T-helper 2 cell treated with Interferon-gamma antibody and Interleukin-4, amounts not matched to agents 5 μg/mL and 100 μg/mL, for 36 hours (primary cell): Measurements from ENCODE around the gene NIP7.
A peak's percentile ranks its signal among the peaks of the same experiment; 100 is the strongest.

Source experiments
- DNase-seq: peaks from one replicate; pipeline ENCODE4 v3.0.0; 2021; ENCODE audit warnings: low spot score
- H3K27ac Mint-ChIP-seq: one replicate; pipeline ENCODE4 v1.8.0; 2021; ENCODE audit warnings: mild to moderate bottlenecking, mixed read lengths
- H3K27me3 Mint-ChIP-seq: one replicate; pipeline ENCODE4 v1.8.0; 2021; ENCODE audit warnings: low read depth, mixed read lengths
- H3K36me3 Mint-ChIP-seq: one replicate; pipeline ENCODE4 v1.8.0; 2021; ENCODE audit warnings: low read depth, mixed read lengths
- H3K4me1 Mint-ChIP-seq: one replicate; pipeline ENCODE4 v1.8.0; 2021; ENCODE audit warnings: low read depth, mixed read lengths
- H3K4me3 Mint-ChIP-seq: one replicate; pipeline ENCODE4 v1.8.0; 2022; ENCODE audit warnings: mild to moderate bottlenecking, moderate library complexity, mixed read lengths
- H3K9me3 Mint-ChIP-seq: one replicate; pipeline ENCODE4 v1.8.0; 2021; ENCODE audit warnings: mixed read lengths

Gene NIP7

DNA sequence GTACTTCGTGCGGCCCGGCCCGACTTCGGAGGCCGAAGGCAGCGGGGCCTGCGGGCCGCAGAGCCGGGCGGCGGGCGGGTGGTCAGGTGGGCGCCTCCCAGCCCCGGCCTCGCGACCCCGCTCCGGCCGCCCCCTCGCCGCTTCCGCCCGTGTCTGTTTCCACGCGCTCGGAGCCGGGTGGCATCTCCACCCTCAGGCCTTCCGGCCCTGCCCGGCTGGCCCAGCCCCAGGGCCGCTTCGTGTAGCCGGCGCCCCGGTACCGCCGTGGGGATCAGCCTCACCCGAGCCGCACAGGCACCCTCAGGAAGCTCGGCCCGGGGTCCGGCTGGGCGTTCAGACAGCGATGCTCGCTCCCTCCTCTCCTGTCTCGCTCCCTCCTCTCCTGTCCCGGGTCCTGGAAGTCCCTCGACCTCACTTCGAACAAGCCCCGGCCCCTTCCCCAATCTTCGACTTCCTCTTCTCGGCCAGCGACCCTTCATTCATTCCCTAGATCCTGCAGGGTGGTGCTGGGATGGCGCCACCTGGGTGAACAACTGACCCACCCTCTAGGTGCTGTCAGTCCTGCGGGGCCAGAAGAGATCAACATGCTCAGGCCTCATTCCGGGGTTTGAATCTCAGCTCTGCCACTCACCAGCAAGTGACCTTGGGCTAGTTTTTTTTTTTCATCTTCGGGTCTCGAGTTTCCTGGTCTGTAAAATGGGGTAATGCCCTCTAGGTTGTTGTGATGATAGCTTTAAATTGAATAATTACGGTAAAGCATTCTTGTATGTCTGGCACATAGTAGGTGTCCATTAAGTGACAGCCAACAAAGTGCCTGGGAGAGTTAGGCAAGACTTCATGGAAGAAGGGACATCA is 27.8 kb upstream of the NIP7 start:
- no peak for DNase-seq
- H3K36me3 Mint-ChIP-seq = peaks cover 33% of the 10 kb centered on the region

DNA sequence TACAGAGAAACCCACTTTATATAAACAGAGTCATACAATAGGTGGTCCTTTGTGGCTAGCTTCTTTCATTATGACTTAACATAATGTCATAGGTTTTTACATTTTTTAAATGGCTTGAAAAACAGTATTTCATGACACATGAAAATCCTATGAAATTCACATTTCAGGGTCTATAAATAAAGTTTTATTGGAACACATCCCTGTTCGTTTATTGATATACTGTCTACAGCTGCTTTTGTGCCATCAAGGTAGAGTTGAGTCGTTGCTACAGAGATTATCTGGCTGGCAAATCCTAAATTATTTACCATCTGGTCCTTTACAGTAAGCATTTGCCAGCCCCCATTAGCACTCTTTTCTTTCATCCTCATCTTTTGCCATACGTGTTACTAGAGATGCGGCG is 26.1 kb upstream of the NIP7 start:
- Mint-ChIP-seq H3K36me3 (peaks cover 37% of the 10 kb centered on the region), H3K4me3 (peak overlapping the region; percentile 36), H3K4me1 (peaks cover 13% of the 10 kb centered on the region), H3K9me3 (no peaks in the 10 kb centered on the region), H3K27me3 (no peaks in the 10 kb centered on the region), H3K27ac (no peak overlapping the region)
- DNase-seq = no peak

More for the DNA sequence above, 27.8 kb upstream of the NIP7 start:
- H3K27ac Mint-ChIP-seq = peak overlapping the region; percentile 97
- no peaks in the 10 kb centered on the region for H3K9me3 Mint-ChIP-seq
- H3K27me3 Mint-ChIP-seq = no peaks in the 10 kb centered on the region
- peaks cover 18% of the 10 kb centered on the region for H3K4me1 Mint-ChIP-seq
- peak overlapping the region; percentile 100 for H3K4me3 Mint-ChIP-seq

DNA sequence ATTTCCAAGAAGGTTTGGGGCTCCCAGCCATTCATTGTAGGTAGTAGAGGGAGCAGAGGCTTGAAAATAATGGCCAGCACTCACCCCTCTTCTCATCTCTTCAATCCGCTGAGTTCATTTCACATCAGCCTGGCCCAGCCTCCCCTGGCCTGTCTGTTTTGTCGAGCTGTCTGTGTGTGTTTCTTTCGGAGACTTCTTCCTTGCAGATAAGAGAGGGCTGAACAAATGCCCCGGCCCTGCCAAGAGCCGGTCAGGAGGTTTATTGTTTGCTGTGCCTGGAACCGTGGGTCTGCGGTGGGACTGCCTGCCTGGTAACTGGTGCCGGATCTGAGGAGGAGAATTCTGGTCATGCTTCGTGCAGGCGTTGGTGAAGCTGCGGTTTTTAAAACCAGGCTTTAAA is 25.0 kb upstream of the NIP7 start:
- Mint-ChIP-seq H3K27me3 (no peaks in the 10 kb centered on the region), H3K27ac (no peak overlapping the region), H3K9me3 (no peaks in the 10 kb centered on the region), H3K4me1 (peaks cover 13% of the 10 kb centered on the region), H3K4me3 (no peak overlapping the region), H3K36me3 (peaks cover 42% of the 10 kb centered on the region)
- no peak for DNase-seq

DNA sequence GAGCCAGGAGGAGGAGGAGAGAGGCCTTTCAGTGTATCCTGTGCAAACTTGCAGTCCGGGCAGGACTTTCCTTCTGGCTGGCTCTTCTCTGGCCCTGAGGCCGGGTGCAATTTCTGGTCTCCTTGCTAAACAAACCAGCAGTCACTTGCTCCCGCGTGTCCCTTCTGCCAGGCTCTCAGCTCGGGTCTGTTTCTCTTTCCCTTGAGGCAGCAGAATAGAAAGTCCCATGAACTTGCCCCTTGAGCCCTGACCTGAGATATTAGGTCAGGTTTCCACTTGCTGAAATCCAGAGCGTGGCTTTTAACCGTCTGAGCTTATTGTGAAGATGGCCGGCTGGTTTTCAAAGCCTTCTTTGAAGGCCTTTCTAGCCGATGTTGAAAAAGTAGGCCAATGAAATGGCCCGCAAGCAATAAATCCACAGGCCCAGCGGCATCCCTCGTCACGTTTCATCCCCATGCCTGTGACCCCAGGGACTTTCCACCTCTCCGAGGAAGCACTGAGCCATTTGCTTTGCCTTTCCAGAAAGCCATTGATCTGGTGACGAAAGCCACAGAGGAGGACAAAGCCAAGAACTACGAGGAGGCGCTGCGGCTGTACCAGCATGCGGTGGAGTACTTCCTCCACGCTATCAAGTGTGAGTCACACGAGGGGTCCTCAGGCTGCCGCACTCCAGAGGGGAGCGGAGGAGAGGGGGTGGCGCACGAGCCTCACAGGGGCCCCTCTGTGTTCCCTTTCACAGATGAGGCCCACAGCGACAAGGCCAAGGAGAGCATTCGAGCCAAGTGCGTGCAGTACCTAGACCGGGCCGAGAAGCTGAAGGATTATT is 23.9 kb upstream of the NIP7 start:
- no peaks in the 10 kb centered on the region for H3K9me3 Mint-ChIP-seq
- H3K4me3 Mint-ChIP-seq = no peak overlapping the region
- DNase-seq = no peak
- H3K27ac Mint-ChIP-seq = no peak overlapping the region
- H3K27me3 Mint-ChIP-seq = no peaks in the 10 kb centered on the region
- peaks cover 42% of the 10 kb centered on the region for H3K36me3 Mint-ChIP-seq
- H3K4me1 Mint-ChIP-seq = peaks cover 12% of the 10 kb centered on the region

DNA sequence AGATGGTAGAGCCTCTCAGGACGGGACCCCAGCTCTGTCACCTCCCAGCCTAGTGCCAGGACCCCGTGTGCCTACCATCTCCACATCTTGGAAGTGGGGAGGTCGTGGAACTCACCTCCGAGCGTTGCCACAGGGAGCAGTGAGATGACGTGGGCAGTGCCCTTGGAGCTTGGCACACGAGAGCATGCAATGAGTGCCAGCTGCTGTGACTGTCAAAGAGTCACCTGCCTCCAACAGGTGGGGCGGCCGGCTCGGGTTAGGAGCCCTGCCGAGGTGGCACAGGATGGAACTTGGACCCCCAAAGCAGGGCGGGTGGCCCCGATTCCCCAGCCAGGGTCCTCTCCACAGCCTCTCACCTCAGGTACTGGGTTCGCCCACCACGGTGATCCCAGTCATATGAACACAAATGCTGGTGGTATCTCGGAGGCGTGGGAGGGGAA is 23.0 kb upstream of the NIP7 start:
- Mint-ChIP-seq H3K27me3 (no peaks in the 10 kb centered on the region), H3K9me3 (no peaks in the 10 kb centered on the region), H3K4me1 (peaks cover 12% of the 10 kb centered on the region), H3K36me3 (peaks cover 48% of the 10 kb centered on the region), H3K4me3 (no peak overlapping the region), H3K27ac (no peak overlapping the region)
- no peak for DNase-seq

DNA sequence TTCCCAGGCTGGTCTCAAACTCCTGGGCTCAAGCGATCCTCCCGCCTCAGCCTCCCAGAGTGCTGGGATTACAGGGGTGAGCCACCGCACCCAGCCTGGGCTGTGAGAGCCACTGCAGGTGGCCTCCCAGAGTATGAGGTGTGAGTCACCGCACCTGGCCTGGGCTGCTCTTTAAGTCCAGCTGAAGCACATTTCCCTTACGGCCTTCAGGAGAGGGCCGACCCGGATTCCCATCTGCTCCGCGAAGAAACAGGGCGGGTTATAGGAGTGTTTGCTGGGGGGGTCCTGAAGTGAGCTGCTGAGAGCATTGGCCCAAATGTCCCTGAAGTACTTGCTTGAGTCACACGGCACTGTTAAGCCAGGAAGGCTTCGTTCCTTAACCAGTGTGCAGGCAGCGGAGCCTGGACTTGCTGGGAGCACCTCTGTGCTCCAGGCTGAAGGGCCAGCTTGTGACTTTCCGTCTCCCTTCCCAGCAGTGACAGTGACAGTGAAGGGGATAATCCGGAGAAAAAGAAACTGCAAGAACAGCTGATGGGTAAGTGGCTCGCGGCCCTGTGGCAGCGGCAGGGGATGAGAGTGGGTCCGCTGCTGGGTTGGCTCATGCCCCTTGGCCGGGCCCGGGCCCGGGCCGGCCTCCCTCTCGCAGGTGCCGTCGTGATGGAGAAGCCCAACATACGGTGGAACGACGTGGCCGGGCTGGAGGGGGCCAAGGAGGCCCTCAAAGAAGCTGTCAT is 21.2 kb upstream of the NIP7 start:
- no peak overlapping the region for H3K27ac Mint-ChIP-seq
- no peaks in the 10 kb centered on the region for H3K27me3 Mint-ChIP-seq
- peaks cover 3% of the 10 kb centered on the region for H3K4me1 Mint-ChIP-seq
- H3K36me3 Mint-ChIP-seq = peaks cover 53% of the 10 kb centered on the region
- no peak for DNase-seq
- no peak overlapping the region for H3K4me3 Mint-ChIP-seq
- H3K9me3 Mint-ChIP-seq = no peaks in the 10 kb centered on the region

DNA sequence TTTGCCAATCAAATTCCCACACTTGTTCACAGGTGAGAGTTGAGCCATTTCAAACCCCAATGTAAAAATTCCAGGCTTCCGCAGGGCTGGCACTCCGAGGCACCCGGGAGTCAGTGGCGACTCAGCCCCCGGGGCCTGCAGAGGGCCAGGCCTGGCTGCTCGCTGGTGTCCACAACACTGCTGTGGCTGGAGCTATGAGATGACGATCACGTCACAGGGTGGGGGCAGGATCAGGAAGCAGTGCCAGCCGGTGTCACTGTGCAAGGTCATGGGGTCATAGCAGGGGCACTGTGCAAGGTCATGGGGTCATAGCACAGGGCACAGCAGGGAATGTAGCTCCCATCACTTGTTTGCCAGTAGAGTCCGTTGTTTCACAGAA is 20.7 kb upstream of the NIP7 start:
- no peaks in the 10 kb centered on the region for H3K9me3 Mint-ChIP-seq
- peaks cover 51% of the 10 kb centered on the region for H3K36me3 Mint-ChIP-seq
- no peak overlapping the region for H3K4me3 Mint-ChIP-seq
- no peaks in the 10 kb centered on the region for H3K4me1 Mint-ChIP-seq
- H3K27me3 Mint-ChIP-seq = no peaks in the 10 kb centered on the region
- H3K27ac Mint-ChIP-seq = no peak overlapping the region
- DNase-seq = no peak

DNA sequence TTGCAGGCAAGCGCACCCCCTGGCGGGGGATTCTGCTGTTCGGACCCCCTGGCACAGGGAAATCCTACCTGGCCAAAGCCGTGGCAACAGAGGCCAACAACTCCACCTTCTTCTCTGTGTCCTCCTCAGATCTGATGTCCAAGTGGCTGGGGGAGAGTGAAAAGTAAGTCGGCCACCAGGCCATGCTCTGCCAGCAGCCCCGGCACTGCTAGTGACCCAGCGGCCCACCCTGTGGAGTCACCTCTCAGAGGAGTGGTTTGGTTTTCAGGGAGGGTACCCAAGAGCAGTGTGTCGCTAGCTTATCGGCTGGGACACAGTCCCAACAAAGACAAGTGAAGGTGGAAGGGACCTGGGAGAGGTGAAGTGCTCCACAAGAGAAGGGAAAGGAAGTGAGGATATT is 20.2 kb upstream of the NIP7 start:
- DNase-seq = no peak
- H3K36me3 Mint-ChIP-seq = peaks cover 49% of the 10 kb centered on the region
- no peak overlapping the region for H3K27ac Mint-ChIP-seq
- no peak overlapping the region for H3K4me3 Mint-ChIP-seq
- no peaks in the 10 kb centered on the region for H3K9me3 Mint-ChIP-seq
- H3K4me1 Mint-ChIP-seq = no peaks in the 10 kb centered on the region
- no peaks in the 10 kb centered on the region for H3K27me3 Mint-ChIP-seq

DNA sequence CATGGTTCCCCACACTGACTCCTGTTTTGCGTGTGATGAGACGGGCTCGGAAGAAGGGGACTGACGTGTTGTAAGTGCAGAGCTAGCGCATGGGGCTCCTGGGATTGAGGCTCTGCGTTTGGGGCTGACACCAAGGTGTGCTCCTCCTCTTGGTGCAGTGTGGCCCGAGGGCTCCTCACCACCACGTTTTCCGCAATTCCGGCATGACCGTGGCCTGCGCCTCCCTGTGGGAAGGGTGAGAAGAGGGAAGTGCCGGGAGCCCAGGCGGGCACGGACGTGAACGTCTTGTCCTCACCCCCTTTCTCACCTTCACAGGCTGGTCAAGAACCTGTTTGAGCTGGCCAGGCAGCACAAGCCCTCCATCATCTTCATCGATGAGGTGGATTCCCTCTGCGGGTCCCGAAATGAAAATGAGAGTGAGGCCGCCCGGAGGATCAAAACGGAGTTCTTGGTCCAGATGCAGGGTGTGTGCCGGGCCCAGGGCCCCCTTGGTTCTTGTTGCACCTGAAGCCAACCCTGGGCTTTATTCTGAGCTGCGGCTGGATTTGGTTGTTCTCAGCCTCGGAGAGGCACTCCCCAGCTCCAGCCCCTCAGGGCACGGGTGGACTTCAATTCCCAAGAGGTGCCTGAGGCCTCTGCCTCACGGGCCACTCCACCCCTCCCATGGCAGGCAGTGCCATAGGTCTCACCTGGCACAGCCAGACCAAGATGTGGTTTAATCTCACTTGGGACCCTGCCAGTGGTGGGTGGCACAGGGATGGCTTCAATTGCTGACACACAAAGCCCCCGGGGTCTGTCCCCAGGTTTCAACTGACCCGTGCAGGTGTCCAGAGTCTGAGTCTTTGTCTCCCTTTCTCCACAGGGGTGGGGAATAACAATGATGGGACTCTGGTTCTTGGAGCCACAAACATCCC is 19.5 kb upstream of the NIP7 start:
- H3K27me3 Mint-ChIP-seq = no peaks in the 10 kb centered on the region
- no peak overlapping the region for H3K4me3 Mint-ChIP-seq
- H3K27ac Mint-ChIP-seq = no peak overlapping the region
- no peaks in the 10 kb centered on the region for H3K4me1 Mint-ChIP-seq
- H3K36me3 Mint-ChIP-seq = peaks cover 53% of the 10 kb centered on the region
- H3K9me3 Mint-ChIP-seq = no peaks in the 10 kb centered on the region
- no peak for DNase-seq

DNA sequence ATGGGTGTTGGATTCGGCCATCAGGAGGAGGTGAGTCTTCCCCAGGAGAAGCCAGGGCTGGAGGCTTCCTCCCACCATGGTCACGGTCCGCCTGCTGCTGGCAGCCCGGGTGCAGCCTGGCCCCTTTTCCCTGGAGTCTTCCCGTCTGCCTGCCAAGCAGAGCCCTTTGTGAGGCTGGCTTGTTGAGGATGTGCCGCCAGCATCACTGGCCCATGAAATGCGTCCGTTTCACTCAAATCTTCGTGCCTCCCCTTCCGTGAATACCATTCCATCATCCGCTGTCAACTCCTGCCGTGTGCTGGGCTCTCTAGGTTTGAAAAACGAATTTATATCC is 18.9 kb upstream of the NIP7 start:
- no peak overlapping the region for H3K27ac Mint-ChIP-seq
- peaks cover 55% of the 10 kb centered on the region for H3K36me3 Mint-ChIP-seq
- no peak for DNase-seq
- no peak overlapping the region for H3K4me3 Mint-ChIP-seq
- H3K27me3 Mint-ChIP-seq = no peaks in the 10 kb centered on the region
- no peaks in the 10 kb centered on the region for H3K9me3 Mint-ChIP-seq
- peaks cover under 1% of the 10 kb centered on the region for H3K4me1 Mint-ChIP-seq

DNA sequence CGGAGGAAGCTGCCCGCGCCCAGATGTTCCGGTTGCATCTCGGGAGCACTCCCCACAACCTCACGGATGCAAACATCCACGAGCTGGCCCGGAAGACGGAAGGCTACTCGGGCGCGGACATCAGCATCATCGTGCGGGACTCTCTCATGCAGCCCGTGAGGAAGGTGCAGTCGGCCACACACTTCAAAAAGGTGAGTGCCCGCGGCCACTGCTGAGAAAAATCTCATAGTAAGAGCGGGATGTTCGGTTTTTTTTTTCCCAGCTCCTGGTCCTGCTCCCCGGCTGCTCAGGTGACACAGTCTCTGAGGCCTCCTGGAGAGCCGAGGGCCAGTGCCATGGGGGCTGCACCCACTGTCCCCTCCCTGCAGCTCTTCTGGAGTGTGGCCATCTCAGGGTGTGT is 18.5 kb upstream of the NIP7 start:
- no peaks in the 10 kb centered on the region for H3K9me3 Mint-ChIP-seq
- no peak for DNase-seq
- H3K4me1 Mint-ChIP-seq = peaks cover 4% of the 10 kb centered on the region
- H3K27me3 Mint-ChIP-seq = no peaks in the 10 kb centered on the region
- H3K4me3 Mint-ChIP-seq = no peak overlapping the region
- no peak overlapping the region for H3K27ac Mint-ChIP-seq
- peaks cover 56% of the 10 kb centered on the region for H3K36me3 Mint-ChIP-seq

DNA sequence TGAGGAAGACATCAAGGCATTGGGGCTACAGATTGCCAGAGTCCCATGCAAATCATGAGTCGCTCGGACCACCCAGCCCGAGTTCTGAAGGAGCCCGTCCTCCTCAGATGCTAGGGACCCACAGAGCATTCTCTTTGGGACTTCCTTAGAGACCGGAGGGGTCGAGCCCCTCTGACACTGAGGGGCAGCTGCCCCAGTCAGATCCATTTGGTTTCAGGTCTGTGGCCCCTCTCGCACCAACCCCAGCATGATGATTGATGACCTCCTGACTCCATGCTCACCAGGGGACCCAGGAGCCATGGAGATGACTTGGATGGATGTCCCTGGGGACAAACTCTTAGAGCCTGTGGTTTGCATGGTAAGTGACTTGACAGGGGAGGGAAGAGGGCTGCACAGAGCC is 17.2 kb upstream of the NIP7 start:
- peaks cover 58% of the 10 kb centered on the region for H3K36me3 Mint-ChIP-seq
- H3K4me1 Mint-ChIP-seq = peaks cover 14% of the 10 kb centered on the region
- no peaks in the 10 kb centered on the region for H3K27me3 Mint-ChIP-seq
- H3K4me3 Mint-ChIP-seq = no peak overlapping the region
- DNase-seq = no peak
- H3K27ac Mint-ChIP-seq = no peak overlapping the region
- no peaks in the 10 kb centered on the region for H3K9me3 Mint-ChIP-seq

DNA sequence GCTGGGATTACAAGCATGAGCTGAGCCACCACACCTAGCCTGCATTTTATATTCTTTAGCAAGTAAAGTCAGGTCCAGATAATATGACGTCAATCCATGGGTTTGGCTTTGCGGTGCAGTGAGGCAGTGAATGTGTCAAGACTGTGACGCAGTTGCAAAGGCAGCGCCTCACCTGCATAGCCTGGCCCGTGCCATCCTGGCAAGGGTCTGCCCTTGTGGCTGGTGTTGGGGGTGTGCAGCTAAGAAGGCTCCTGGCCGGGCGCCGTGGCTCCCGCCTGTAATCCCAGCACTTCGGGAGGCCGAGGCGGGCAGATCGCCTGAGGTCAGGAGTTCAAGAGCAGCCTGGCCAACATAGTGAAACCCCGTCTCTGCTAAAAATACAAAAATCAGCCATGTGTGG is 16.2 kb upstream of the NIP7 start:
- peaks cover 18% of the 10 kb centered on the region for H3K4me1 Mint-ChIP-seq
- H3K36me3 Mint-ChIP-seq = peaks cover 60% of the 10 kb centered on the region
- no peaks in the 10 kb centered on the region for H3K9me3 Mint-ChIP-seq
- no peak overlapping the region for H3K27ac Mint-ChIP-seq
- H3K4me3 Mint-ChIP-seq = no peak overlapping the region
- no peaks in the 10 kb centered on the region for H3K27me3 Mint-ChIP-seq
- DNase-seq = no peak
